ENCODE data around the gene FCF1.

- TF ChIP-seq CTCF (IDR thresholded peaks at IDR 0.05) (peak; percentile 52 to 82 (median 76)), POLR2AphosphoS5 (IDR thresholded peaks at IDR 0.05) (peak; percentile 95 to 97)
Observed at GRCh38 chr14:74762917-74763802, 50.2 kb downstream of the FCF1 start, which contains the start of gene YLPM1.

Data from esophagus muscularis mucosa (tissue), 3 donors.